GM18907 (cell line): Measurements from ENCODE around the gene LRRC27.
"Not testable (repeated sequence)": the region's sequence is repeated elsewhere in the genome, so short reads cannot be mapped to it uniquely, and the experiment has no call there.

ENCODE experiments used
- ATAC-seq: cut with Tn5 transposase; IDR thresholded peaks from one replicate; pipeline ENCODE4 v1.9.1; 2021; ENCODE audit warnings: mild to moderate bottlenecking, moderate library complexity; ENCODE audit not compliant: unreplicated experiment

Gene LRRC27

DNA sequence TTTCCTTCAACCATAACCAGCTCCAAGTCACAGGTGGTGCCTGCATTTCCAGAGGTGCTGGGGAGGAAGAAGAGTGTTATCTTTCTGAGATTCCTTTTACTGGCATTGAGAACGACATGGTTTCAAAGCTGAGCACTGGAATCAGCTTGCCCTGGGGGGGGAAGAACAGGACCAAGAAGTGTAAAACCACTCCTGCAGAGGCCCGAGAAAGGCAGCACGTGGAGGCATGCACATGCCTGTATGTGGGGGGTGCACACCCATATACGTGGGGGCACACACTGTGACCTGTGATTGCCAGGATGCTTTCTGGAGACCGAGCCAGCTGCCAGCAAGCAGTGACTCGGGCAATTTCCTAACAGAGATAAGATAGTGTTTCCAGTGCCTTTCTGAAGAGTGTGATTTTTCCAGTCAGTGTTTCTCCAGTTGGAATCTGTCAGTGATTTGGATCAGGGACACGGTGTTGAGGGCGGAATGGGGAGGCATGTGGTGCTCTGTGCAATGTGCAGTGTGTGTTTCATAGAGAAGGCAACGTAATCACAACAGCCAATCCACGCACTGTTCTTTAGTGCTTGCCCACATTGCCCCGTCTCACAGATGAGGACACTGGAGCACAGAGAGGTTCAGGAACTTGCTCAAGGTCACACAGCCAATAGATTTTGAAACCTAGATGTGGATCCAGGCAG lies 4.2 kb downstream of the LRRC27 start:
- ATAC-seq, result no peak

GRCh38 chr10:132336919-132337407 lies 5.0 kb downstream of the LRRC27 start:
- no peak for ATAC-seq

GRCh38 chr10:132337854-132338253 lies 5.9 kb downstream of the LRRC27 start:
- not testable (repeated sequence) for ATAC-seq

GRCh38 chr10:132338876-132339275 lies 6.9 kb downstream of the LRRC27 start:
- ATAC-seq, result no peak

- no peak for ATAC-seq
Measured at GRCh38 chr10:132339276-132339675, 7.3 kb downstream of the LRRC27 start.

GRCh38 chr10:132341017-132341416 lies 9.0 kb downstream of the LRRC27 start:
- no peak for ATAC-seq

DNA sequence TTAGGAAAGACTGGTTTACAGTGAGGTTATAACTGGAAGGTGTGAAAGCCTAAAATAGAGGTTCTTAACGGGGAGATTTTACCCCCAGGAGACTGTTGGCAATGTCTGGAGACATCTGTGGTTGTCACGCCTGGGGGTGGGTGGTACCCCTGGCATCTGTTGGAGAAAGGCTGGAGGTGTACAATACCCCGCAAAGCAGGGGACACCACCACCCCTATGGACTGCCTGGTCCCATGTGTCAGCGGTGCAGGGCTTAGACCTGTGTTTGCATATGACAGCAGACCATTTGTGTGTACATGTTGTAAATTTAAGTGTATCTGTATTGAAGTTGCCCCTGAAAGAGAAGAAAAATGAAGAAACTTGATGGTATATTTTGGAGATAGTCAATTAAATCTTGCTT lies 9.8 kb downstream of the LRRC27 start:
- no peak for ATAC-seq

- ATAC-seq, result no peak
Measured at GRCh38 chr10:132342553-132342952, 10.6 kb downstream of the LRRC27 start.

GRCh38 chr10:132344386-132344785 lies 12.4 kb downstream of the LRRC27 start:
- no peak for ATAC-seq

GRCh38 chr10:132345345-132345744 lies 13.4 kb downstream of the LRRC27 start:
- no peak for ATAC-seq

DNA sequence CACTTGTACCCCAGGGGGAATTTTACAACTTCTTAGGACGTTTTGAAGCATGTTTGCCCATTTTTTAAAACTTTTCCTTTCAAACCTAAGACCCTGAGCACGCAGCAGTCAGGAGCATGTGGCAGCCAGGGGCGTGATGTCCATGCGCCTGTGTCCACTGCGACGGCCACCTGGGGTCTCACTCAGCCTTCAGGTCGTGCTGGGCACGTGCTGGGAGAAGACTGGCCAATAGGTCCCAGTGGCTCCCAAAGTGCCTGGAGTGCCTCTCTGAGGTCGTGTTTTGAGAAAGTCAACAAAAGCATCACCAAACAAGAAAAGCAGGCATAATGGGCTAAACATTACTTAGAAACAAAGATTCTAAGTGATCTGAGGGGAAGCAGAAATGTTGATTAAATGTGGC lies 14.8 kb downstream of the LRRC27 start:
- no peak for ATAC-seq

DNA sequence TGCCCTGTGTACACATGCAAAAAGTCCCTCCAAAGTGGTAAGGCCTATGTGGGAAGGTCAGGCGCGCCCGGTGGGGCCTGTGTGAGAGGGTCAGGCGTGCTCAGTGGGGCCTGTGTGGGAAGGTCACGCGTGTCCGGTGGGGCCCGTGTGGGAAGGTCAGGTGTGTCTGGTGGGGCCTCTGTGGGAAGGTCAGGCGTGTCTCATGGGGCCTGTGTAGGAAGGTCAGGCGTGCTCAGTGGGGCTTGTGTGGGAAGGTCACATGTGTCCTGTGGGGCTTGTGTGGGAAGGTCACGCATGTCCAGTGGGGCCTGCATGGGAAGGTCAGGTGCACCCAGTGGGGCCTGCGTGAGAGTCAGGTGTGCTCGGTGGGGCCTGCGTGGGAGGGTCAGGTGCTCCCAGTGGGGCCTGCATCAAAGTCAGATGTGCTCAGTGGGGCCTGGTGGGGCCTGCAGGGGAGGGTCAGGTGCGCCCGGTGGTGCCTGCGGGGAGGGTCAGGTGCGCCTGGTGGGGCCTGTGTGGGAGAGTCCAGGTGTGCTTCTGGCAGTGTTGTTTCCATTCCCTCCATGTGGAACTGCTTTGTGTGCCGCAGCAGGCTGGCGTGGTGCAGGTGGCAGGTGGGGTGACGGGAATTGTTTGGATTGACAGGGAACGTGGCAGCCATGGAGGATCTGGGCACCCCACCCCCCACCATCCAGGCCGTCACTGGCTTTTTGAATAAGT lies 15.4 kb downstream of the LRRC27 start:
- no peak for ATAC-seq

DNA sequence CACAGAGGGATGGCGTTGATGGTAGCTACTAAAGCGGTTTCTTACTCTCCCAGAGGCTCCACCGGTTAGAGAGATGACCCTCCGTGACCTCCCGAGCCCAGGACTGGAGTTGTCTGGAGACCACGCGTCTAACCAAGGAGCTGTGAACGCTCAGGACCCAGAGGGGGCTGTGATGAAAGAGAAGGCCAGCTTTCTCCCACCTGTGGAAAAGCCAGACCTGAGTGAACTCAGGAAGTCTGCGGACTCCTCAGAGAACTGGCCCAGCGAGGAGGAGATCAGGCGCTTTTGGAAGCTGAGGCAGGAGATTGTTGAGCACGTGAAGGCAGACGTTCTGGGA lies 15.9 kb downstream of the LRRC27 start:
- ATAC-seq, result no peak

GRCh38 chr10:132349766-132350165 lies 17.8 kb downstream of the LRRC27 start:
- no peak for ATAC-seq

DNA sequence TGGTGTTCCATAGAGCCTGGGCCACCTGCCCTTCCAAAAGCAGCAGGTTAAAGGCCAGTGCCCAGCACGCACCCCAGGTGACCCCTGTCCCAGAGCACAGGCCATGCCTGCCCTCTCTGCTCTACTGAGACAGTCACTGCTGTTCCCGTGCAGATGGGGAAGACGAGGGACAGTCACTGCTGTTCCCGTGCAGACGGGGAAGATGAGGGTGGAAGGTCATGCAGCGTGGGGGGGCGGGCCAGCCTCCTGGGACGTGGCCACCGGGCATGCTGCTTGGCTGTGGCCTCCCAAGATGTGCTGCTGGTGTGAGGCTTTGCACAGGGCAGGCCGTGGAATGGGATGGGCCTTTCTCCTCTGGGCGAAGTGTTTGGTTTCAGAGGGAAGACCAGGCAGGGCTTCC lies 18.4 kb downstream of the LRRC27 start:
- ATAC-seq, result no peak

DNA sequence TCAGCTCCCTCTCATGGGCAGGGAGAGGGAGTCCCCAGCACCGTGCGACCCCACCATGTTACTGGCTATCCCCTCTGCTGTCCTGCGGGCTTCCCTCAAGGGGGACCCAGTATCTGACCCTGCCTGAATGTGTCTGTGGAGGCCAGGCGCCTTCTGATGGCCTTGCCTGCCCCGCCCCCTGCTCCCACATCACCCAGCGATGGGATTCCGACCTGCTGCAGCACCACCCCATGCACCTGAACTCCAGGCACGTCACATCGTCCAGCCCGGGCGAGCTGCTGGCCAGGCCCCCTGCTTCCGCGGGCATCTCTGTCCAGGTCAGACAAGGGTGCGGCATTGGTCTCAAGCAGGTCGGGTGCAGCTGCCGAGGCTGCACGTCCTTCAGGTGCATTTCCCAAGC lies 19.0 kb downstream of the LRRC27 start:
- no peak for ATAC-seq

GRCh38 chr10:132351611-132352010 lies 19.6 kb downstream of the LRRC27 start:
- no peak for ATAC-seq

- ATAC-seq, result not testable (repeated sequence)
Measured at GRCh38 chr10:132352462-132353308, 20.7 kb downstream of the LRRC27 start.

GRCh38 chr10:132353456-132354355 lies 21.7 kb downstream of the LRRC27 start:
- no peak for ATAC-seq

DNA sequence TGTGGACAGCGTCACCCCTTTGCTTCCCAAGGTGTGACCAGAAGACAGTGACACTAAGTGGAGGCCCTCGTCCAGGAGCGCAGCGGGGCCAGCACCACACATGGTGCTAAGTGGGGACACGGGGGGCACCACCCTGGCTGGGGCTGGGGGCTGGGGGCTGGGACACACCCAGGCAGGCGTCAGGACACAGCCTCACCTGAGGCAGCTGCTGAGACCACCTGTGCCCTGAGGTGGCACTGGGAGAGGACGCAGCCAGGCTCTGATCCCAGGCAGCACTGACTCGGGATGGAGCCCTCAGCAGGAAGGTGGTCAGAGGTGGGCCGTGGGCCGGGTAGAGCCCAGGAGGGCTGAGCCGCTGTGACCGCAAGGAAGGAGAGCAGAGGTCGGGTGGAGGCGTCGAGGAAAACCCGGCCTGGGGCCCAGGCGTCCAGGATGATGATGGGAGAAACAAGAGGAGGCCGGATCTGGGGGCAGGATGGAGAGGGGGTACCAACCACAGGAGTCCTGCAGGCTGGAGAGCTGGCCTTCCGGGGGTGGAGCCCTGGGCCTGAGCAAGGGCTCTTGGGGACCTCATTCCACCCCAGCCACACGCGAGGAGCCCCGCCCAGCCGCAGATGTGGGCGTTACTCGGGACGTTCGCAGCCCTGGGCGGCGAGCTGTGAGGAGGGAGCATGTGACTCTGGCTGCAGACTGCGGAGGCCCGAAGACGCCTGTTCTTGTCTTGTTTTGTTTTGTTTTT lies 22.5 kb downstream of the LRRC27 start:
- no peak for ATAC-seq
